T-helper 17 cell (primary cell): Measurements from ENCODE around the gene TXN2. TPM values are rescaled to one million over a fixed set of nuclear protein-coding genes. Genes with fewer than 3 reads are reported as not detected.
"Not testable (repeated sequence)": the region's sequence is repeated elsewhere in the genome, so short reads cannot be mapped to it uniquely, and the experiment has no call there.

ENCODE experiments used
- ATAC-seq: fragments of 150-1000 bp; cut with Tn5 transposase; 2 replicates; pipeline ENCODE4 v1.10.0; 2021; ENCODE audit warnings: mild to moderate bottlenecking, moderate library complexity
- DNase-seq, 3 donors: peaks; one replicate each; pipeline versions ENCODE4 v3.0.0 to v3.0.0-alpha.2; 2020 to 2021
- H3K9me3 ChIP-seq: one replicate; pipeline ENCODE4 v1.7.0; 2013; ENCODE audit warnings: low read length, mild to moderate bottlenecking; ENCODE audit not compliant: control insufficient read depth, poor library complexity, severe bottlenecking
- H3K27ac Mint-ChIP-seq: one replicate; pipeline ENCODE4 v1.8.0; 2022; ENCODE audit warnings: mild to moderate bottlenecking, moderate library complexity, mixed read lengths
- H3K27me3 Mint-ChIP-seq: one replicate; pipeline ENCODE4 v1.8.0; 2022; ENCODE audit warnings: mixed read lengths
- H3K36me3 Mint-ChIP-seq: one replicate; pipeline ENCODE4 v1.8.0; 2022; ENCODE audit warnings: low read depth, mixed read lengths
- H3K4me1 Mint-ChIP-seq: one replicate; pipeline ENCODE4 v1.8.0; 2022; ENCODE audit warnings: mild to moderate bottlenecking, mixed read lengths
- H3K4me3 Mint-ChIP-seq: one replicate; pipeline ENCODE4 v1.8.0; 2022; ENCODE audit warnings: mild to moderate bottlenecking, moderate library complexity, mixed read lengths
- total RNA-seq, 4 donors: library from RNA in 2 of 4; stranded (reverse) in 2 of 4; gene quantifications; one replicate each; pipeline ENCODE4 v1.2.3 and lab custom pipeline; 2022 to 2026

Gene TXN2
- total RNA-seq (10 to 100 TPM; 27.0 to 32.3 TPM), total RNA-seq (lab: John Stamatoyannopoulos, UW) (13.6 to 17.7 reads per million in 2 donors)

- Mint-ChIP-seq H3K36me3 (no peaks in the 10 kb centered on the region), H3K4me1 (peaks cover 17% of the 10 kb centered on the region), H3K27me3 (no peaks in the 10 kb centered on the region), H3K4me3 (peak within 1 kb of the TSS; percentile 95), H3K27ac (peak within 1 kb of the TSS; percentile 99)
- ATAC-seq (peak; percentile 85), DNase-seq (peak; percentile 90 to 93 (median 93))
- H3K9me3 ChIP-seq, result no peaks in the 10 kb centered on the region
Measured at GRCh38 chr22:36481393-36482168, at the start of gene TXN2. Gene TXN2 (minus strand): TSS chr22:36481640. CDS start chr22:36480837, 803 bp downstream.

- ATAC-seq (peak; percentile 93), DNase-seq (peak; percentile 93 to 98 (median 97))
- peak within 1 kb of the TSS; percentile 95 for H3K27ac Mint-ChIP-seq
- no peaks in the 10 kb centered on the region for H3K9me3 ChIP-seq
- peaks cover 15% of the 10 kb centered on the region for H3K4me1 Mint-ChIP-seq
- H3K4me3 Mint-ChIP-seq, result peak within 1 kb of the TSS; percentile 93
- no peaks in the 10 kb centered on the region for H3K36me3 Mint-ChIP-seq
- H3K27me3 Mint-ChIP-seq, result no peaks in the 10 kb centered on the region
Measured at GRCh38 chr22:36528795-36529751, 47.6 kb upstream of the TXN2 start, which contains the start of gene EIF3D. Gene EIF3D (minus strand): TSS chr22:36529166. CDS start chr22:36526121, 3,045 bp downstream.

GRCh38 chr22:36528341-36528740 is 46.9 kb upstream of the TXN2 start:
- no peaks in the 10 kb centered on the region for H3K9me3 ChIP-seq
- DNase-seq (no peak), ATAC-seq (no peak)
- Mint-ChIP-seq H3K27ac (peak overlapping the region; percentile 95), H3K4me1 (peaks cover 17% of the 10 kb centered on the region), H3K36me3 (no peaks in the 10 kb centered on the region), H3K4me3 (peak overlapping the region; percentile 93), H3K27me3 (no peaks in the 10 kb centered on the region)

DNA sequence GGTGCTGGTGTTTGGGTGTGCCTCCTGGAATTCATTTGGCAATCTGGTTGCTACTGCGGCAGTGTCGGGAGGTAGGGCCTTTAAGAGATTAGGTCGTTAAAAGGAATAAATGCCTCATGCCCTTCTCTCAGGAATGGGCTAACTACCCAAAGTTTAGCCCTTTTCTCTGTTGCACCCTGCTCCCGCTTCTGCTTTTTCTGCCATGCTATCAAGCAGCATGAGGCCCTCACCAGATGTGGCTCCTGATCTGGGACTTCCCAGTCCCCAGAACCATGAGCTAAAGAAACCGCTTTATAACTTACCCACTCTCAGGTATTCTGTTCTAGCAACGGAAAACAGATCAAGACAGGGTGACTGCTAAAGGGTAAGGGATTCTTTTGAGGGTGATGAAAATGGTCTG is 41.2 kb upstream of the TXN2 start:
- DNase-seq, result no peak
- no peak for ATAC-seq
- H3K27ac Mint-ChIP-seq, result no peak overlapping the region
- no peak overlapping the region for H3K4me3 Mint-ChIP-seq
- H3K36me3 Mint-ChIP-seq, result peaks cover 4% of the 10 kb centered on the region
- peaks cover 12% of the 10 kb centered on the region for H3K4me1 Mint-ChIP-seq
- no peaks in the 10 kb centered on the region for H3K9me3 ChIP-seq
- no peaks in the 10 kb centered on the region for H3K27me3 Mint-ChIP-seq

GRCh38 chr22:36520423-36520822 is 39.0 kb upstream of the TXN2 start:
- no peak for ATAC-seq
- H3K36me3 Mint-ChIP-seq, result peaks cover 10% of the 10 kb centered on the region

GRCh38 chr22:36519906-36520305 is 38.5 kb upstream of the TXN2 start:
- not testable (repeated sequence) for DNase-seq, H3K4me3 Mint-ChIP-seq, H3K9me3 ChIP-seq, ATAC-seq, H3K4me1 Mint-ChIP-seq, H3K27me3 Mint-ChIP-seq
- Mint-ChIP-seq H3K36me3 (peaks cover 11% of the 10 kb centered on the region), H3K27ac (peak overlapping the region; percentile 32)

More at GRCh38 chr22:36520423-36520822, 39.0 kb upstream of the TXN2 start:
- Mint-ChIP-seq H3K4me3 (no peak overlapping the region), H3K27me3 (no peaks in the 10 kb centered on the region), H3K4me1 (peaks cover 6% of the 10 kb centered on the region), H3K27ac (peak overlapping the region; percentile 32)
- no peaks in the 10 kb centered on the region for H3K9me3 ChIP-seq
- no peak for DNase-seq

DNA sequence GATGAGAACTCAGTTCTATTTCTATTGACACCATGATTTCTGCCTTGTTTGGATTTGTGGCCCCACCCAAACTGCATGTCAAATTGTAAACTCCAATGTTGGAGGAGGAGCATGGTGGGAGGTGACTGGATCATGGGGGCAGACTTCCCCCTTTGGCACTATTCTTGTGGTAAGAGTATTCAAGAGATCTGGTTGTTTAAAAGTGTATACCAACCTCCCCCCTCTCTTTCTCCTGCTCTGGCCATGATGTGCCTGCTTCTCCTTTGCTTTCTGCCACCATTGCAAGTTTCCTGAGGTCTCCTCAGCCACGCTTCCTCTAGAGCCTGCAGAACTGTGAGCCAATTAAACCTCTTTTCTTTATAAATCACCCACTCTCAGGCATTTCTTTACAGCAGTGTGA is 33.3 kb upstream of the TXN2 start:
- no peaks in the 10 kb centered on the region for H3K9me3 ChIP-seq
- Mint-ChIP-seq H3K4me3 (no peak overlapping the region), H3K4me1 (peaks cover 11% of the 10 kb centered on the region), H3K27me3 (no peaks in the 10 kb centered on the region), H3K27ac (no peak overlapping the region), H3K36me3 (peaks cover 17% of the 10 kb centered on the region)
- DNase-seq (no peak), ATAC-seq (no peak)

- Mint-ChIP-seq H3K36me3 (peaks cover 17% of the 10 kb centered on the region), H3K4me1 (peaks cover 11% of the 10 kb centered on the region), H3K27ac (no peak overlapping the region), H3K4me3 (no peak overlapping the region), H3K27me3 (no peaks in the 10 kb centered on the region)
- DNase-seq (no peak), ATAC-seq (no peak)
- H3K9me3 ChIP-seq, result no peaks in the 10 kb centered on the region
Measured at GRCh38 chr22:36512991-36513390, 31.6 kb upstream of the TXN2 start.

- Mint-ChIP-seq H3K27ac (peak overlapping the region; percentile 4), H3K27me3 (no peaks in the 10 kb centered on the region), H3K4me1 (peaks cover 14% of the 10 kb centered on the region), H3K36me3 (peaks cover 17% of the 10 kb centered on the region), H3K4me3 (no peak overlapping the region)
- no peak for DNase-seq
- H3K9me3 ChIP-seq, result no peaks in the 10 kb centered on the region
- ATAC-seq, result no peak
Measured at GRCh38 chr22:36512333-36512732, 30.9 kb upstream of the TXN2 start.

GRCh38 chr22:36510966-36511881 is 29.8 kb upstream of the TXN2 start:
- ATAC-seq, result no peak
- Mint-ChIP-seq H3K27ac (no peak overlapping the region), H3K27me3 (no peaks in the 10 kb centered on the region), H3K4me3 (peak overlapping the region; percentile 25), H3K4me1 (peaks cover 14% of the 10 kb centered on the region), H3K36me3 (peaks cover 17% of the 10 kb centered on the region)
- DNase-seq, result no peak
- no peaks in the 10 kb centered on the region for H3K9me3 ChIP-seq

DNA sequence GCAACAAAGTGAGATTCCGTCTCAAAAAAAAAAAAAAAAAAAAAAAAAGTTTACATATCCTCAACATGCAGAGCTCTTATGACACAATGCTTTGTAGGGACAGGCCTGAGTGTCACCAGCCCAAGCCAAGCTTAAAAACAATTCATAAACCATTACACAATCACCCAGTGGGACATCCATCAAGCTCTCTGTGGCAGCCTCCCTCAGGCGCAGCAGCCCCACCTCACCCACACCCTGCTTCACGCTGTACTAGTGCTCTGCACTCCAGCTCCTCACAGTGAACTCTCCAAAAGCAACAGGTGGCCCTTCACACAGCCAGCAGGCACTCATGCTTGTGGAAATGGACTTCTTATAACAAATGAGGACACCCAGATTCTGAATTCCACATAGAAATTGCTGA is 28.9 kb upstream of the TXN2 start:
- H3K4me3 Mint-ChIP-seq, result no peak overlapping the region
- no peak for DNase-seq
- H3K27ac Mint-ChIP-seq, result no peak overlapping the region
- ATAC-seq, result no peak
- no peaks in the 10 kb centered on the region for H3K27me3 Mint-ChIP-seq
- H3K4me1 Mint-ChIP-seq, result peaks cover 10% of the 10 kb centered on the region
- no peaks in the 10 kb centered on the region for H3K9me3 ChIP-seq
- H3K36me3 Mint-ChIP-seq, result peaks cover 11% of the 10 kb centered on the region

DNA sequence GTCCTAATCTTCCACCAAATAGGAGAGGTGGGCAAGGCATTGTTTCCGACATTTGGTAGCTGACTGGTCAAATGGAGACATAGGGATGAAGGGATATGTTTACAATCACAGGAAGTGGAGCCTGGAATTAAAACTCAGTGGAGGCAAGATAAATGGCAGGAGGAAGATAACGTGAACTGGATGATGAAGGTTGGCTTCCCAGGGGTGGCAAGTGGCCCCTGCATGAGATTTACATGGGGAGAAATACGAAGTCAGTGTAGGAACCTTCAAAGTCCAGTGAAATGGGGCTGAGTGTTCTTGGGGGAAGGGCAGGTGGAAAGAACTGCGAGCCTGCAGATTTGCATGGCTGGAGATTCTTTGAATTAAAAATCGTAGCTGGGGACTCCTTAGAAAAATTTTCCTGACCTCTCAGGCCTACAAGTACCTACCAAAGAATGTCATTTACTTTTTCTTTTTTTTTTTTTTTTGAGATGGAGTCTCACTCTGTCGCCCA is 26.1 kb upstream of the TXN2 start:
- Mint-ChIP-seq H3K27me3 (no peaks in the 10 kb centered on the region), H3K36me3 (peaks cover 5% of the 10 kb centered on the region), H3K4me1 (peaks cover 8% of the 10 kb centered on the region), H3K27ac (no peak overlapping the region), H3K4me3 (peak overlapping the region; percentile 57)
- ATAC-seq (no peak), DNase-seq (no peak)
- no peaks in the 10 kb centered on the region for H3K9me3 ChIP-seq
